AG04450 (cell line): ENCODE measurements around the gene CDC42EP4. TPM values are rescaled to one million over a fixed set of nuclear protein-coding genes. Genes with fewer than 3 reads are reported as not detected.

Experiments
- CTCF ChIA-PET: fragments of 300-600, 350-600 bp; formaldehyde crosslinking; extraction: SDS; loops from one replicate; lab custom pipeline; 2022; ENCODE audit warnings: antibody characterized with exemption, inconsistent platforms; lab: Charles Lee
- POLR2A ChIA-PET: fragments of 350-600 bp; formaldehyde crosslinking; extraction: SDS; loops from one replicate; lab custom pipeline; 2021; ENCODE audit warnings: antibody characterized with exemption, inconsistent platforms; lab: Yijun Ruan, JAX
- DNase-seq: peaks from one replicate; pipeline ENCODE4 v3.0.0-alpha.2; 2011; ENCODE audit warnings: low read depth, low spot score
- H3K27ac ChIP-seq: one replicate; pipeline ENCODE4 v1.5.1; 2012; ENCODE audit warnings: low read depth, low read length, control low read depth
- H3K27me3 ChIP-seq: one replicate; pipeline ENCODE4 v1.6.0; 2012; ENCODE audit warnings: low read length; ENCODE audit not compliant: control insufficient read depth, insufficient read depth
- H3K4me3 ChIP-seq: 2 replicates; pipeline ENCODE4 v1.5.1; 2011; ENCODE audit warnings: mild to moderate bottlenecking, low read depth, low read length, control low read depth
- H3K9me3 ChIP-seq: 2 replicates; pipeline ENCODE4 v1.5.1; 2012; ENCODE audit warnings: low read length; ENCODE audit not compliant: control insufficient read depth, insufficient read depth
- polyA plus RNA-seq: library from polyadenylated mRNA; depleted of rRNA; stranded (reverse); fragments of >200 nt; gene quantifications from 2 replicates; pipeline ENCODE4 v1.2.3, GENCODE V29; 2011
- TF ChIP-seq, protein P1 (sequence below): IDR thresholded peaks from 2 replicates; pipeline ENCODE4 v1.5.1; 2011; ENCODE audit warnings: low read depth, low read length, control low read depth, inconsistent platforms

The CDC42EP4 gene
- polyA plus RNA-seq, 1 experiment = 21.9 TPM

DNA sequence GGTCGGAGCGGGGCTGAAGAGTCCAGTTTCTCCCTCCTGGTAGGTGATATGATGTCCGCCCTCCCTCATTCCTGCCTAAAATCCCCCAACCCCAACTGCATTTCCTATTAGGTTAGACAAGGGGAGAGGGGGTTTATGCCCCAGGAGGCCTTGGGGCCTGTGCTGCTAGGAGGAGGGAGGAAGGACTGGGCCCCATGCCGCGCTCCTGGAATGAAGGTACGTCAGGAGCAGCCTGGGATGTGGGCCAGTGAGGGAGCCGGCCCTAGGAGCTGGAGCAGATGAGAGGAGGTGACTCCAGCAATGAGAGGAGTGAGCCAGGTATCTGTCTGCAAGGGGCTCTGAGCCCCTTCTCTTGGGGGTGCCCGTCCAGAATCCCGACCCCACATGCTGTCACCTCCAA lies 46.9 kb upstream of the CDC42EP4 start:
- Histone ChIP-seq H3K9me3 (no peaks in the 10 kb centered on the region), H3K4me3 (no peak overlapping the region), H3K27me3 (peaks cover 13% of the 10 kb centered on the region), H3K27ac (no peak overlapping the region)
- ChIA-PET POLR2A (no interaction called here), CTCF (no interaction called here)
- TF ChIP-seq, protein P1, sequence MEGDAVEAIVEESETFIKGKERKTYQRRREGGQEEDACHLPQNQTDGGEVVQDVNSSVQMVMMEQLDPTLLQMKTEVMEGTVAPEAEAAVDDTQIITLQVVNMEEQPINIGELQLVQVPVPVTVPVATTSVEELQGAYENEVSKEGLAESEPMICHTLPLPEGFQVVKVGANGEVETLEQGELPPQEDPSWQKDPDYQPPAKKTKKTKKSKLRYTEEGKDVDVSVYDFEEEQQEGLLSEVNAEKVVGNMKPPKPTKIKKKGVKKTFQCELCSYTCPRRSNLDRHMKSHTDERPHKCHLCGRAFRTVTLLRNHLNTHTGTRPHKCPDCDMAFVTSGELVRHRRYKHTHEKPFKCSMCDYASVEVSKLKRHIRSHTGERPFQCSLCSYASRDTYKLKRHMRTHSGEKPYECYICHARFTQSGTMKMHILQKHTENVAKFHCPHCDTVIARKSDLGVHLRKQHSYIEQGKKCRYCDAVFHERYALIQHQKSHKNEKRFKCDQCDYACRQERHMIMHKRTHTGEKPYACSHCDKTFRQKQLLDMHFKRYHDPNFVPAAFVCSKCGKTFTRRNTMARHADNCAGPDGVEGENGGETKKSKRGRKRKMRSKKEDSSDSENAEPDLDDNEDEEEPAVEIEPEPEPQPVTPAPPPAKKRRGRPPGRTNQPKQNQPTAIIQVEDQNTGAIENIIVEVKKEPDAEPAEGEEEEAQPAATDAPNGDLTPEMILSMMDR = no peak
- no peak for DNase-seq

DNA sequence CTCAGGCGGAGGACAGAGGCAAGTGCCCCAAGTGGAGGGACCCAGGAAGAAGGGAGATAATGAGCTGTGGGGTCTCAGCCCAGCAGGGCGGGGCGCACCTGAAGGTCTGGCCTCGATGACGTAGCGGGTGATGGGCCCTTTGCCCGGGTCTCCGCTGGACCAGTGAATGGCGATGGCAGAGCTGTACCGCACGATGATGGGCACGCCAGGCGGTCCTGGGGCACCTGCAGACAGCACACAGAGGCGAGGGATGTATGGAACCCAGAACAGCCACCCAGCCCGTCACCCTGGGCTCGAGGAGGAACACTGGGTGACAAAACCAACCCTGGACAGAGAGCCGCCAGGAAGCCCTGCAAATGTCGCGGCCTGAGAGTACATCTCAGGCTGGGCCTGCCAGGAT lies 46.2 kb upstream of the CDC42EP4 start:
- H3K27ac ChIP-seq = no peak overlapping the region
- no peaks in the 10 kb centered on the region for H3K9me3 ChIP-seq
- POLR2A ChIA-PET = no interaction called here
- no peak for DNase-seq
- no peak overlapping the region for H3K4me3 ChIP-seq
- TF ChIP-seq, protein P1 = no peak
- H3K27me3 ChIP-seq = peaks cover 13% of the 10 kb centered on the region
- CTCF ChIA-PET = interaction anchor here (0.6 to 1.7 kb wide), 3 partner anchors 12 to 151 kb away, joined by 3 to 7 read pairs (median 3); no protein-coding TSS in a partner anchor

DNA sequence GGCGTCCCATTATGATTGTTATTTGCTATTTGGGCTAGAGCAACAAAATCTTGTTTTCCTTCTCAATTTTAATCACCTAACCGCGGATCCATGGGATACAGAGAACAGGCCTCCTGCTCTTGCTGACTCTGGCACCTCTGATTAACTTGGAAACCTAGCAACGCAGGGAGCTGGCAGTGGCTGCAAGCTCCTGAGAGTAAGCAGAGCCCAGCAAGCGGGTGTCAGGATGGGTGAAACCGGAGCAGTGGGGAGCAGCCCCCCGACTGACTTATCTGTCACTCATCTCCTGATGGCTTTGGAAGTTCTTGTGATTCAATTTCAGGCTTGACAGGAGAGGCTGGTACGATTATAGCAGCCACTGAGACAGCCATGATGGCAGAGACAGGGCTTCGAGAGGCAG lies 45.5 kb upstream of the CDC42EP4 start:
- ChIA-PET POLR2A (no interaction called here), CTCF (interaction anchor here (1.3 to 1.7 kb wide), 2 partner anchors 13 to 109 kb away, joined by 3 to 7 read pairs; no protein-coding TSS in a partner anchor)
- H3K27ac ChIP-seq = no peak overlapping the region
- no peaks in the 10 kb centered on the region; the same call in 1 of the 2 replicates for H3K9me3 ChIP-seq
- H3K27me3 ChIP-seq = peaks cover 13% of the 10 kb centered on the region
- no peak overlapping the region for H3K4me3 ChIP-seq
- DNase-seq = no peak
- TF ChIP-seq, protein P1 = no peak

DNA sequence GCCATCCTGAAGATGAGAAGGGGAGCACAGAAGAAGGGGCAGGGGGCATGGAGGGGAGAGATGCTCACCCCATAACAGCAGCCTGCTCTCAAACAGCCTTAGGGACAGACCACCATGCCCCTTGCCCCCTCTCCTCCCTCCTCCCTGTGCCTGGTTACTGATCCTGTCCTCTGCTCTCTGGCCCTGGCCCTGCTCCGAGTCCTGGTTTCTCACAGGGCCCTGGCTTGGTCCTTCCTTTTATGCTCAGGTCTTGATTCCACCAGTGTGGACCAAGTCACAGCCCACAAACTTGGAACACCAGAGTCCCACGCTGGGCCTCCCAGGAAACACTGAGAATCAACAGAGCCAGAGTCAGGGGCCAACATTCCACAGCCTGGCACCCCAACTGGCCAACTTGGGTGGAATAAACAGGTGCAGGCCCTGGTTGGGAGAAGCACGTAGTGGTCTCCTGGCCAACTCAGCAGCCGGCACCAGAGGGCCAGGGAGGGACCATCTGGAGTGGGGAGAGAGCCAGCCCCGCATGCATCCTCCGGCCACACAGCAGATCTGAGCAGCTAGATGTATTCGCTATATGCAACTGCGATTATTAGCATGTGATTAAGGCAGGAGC lies 44.9 kb upstream of the CDC42EP4 start:
- Histone ChIP-seq H3K4me3 (no peak overlapping the region), H3K27me3 (peaks cover 13% of the 10 kb centered on the region), H3K27ac (no peak overlapping the region), H3K9me3 (no peaks in the 10 kb centered on the region; the same call in 1 of the 2 replicates)
- POLR2A ChIA-PET = no interaction called here
- TF ChIP-seq, protein P1 = no peak
- DNase-seq = no peak
- CTCF ChIA-PET = interaction anchor here (0.9 to 1.7 kb wide), 4 partner anchors 13 to 109 kb away, joined by 3 to 7 read pairs (median 3); no protein-coding TSS in a partner anchor

DNA sequence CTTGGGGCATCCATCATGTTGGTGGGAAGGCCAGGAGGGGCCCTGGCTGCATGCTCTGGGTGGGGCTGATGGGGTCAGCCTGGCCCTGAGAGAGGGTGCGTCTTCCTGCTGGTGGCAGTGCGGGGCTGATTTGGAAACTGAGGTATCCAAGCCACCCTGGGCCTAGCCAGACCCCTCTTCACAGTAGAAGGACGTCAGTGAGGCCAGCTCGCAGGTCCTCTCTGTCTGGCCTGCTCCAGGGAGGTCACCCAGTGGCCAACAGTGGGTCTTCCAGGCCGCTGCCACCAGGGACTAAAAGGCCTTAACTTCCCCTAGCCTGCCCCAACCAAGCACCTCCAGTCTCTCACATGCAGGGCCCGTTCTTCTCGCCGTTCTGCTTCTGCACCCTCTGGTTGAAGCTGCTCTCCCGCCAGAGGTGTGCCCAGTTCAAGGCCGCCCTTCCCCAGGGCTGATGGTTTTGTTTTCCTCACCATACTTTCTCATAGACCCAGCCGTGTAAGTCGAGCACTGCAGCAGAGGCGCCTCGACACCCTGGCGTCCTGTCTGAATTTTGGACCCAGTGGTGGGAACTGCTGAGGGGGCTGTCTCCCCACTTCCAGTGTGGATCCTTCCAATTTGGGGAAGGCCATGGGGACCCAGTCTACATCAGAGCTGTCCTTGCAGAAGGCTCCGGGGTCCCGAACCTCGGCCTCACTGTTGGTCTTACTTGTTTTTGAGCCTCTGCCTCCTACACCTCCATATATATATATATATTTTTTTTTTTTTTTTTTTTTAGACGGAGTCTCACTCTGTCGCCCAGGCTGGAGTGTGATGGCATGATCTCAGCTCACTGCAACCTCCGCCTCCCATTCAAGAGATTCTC lies 42.9 kb upstream of the CDC42EP4 start:
- H3K27ac ChIP-seq = no peak overlapping the region
- TF ChIP-seq, protein P1 = no peak
- peaks cover 13% of the 10 kb centered on the region for H3K27me3 ChIP-seq
- ChIA-PET CTCF (interaction anchor here (1.0 to 1.3 kb wide), 2 partner anchors 15 to 99 kb away, joined by 6 to 9 read pairs; no protein-coding TSS in a partner anchor), POLR2A (no interaction called here)
- no peak for DNase-seq
- H3K4me3 ChIP-seq = no peak overlapping the region
- no peaks in the 10 kb centered on the region; the same call in 1 of the 2 replicates for H3K9me3 ChIP-seq
